SK-N-SH treated with all-trans-retinoic acid at 6 μM for 48 hours (cell line): Measurements from ENCODE around the gene CYP19A1.

Experiments
- ATAC-seq: fragments of 200-7000 bp; cut with Tn5 transposase; 3 replicates; pipeline ENCODE4 v1.9.1; 2020; ENCODE audit warnings: mild to moderate bottlenecking, moderate library complexity
- ARNTL ChIP-seq: fragments of 450-650 bp; formaldehyde crosslinking; IDR thresholded peaks from 2 replicates; pipeline ENCODE4 v1.5.0; 2020; ENCODE audit warnings: low read depth, mild to moderate bottlenecking, moderate library complexity, borderline replicate concordance
- BACH2 ChIP-seq: fragments of 250-450 bp; sonication (Bioruptor Pico); IDR thresholded peaks from 2 replicates; pipeline ENCODE4 v1.9.0; 2021; ENCODE audit warnings: mild to moderate bottlenecking, borderline replicate concordance
- CREB5 ChIP-seq: fragments of 250-450 bp; sonication (Bioruptor Pico); IDR thresholded peaks from 2 replicates; pipeline ENCODE4 v1.5.1; 2020; ENCODE audit warnings: low read depth, mild to moderate bottlenecking, moderate library complexity
- CSDC2 ChIP-seq: fragments of 250-450 bp; sonication (Bioruptor Pico); IDR thresholded peaks from 2 replicates; pipeline ENCODE4 v1.5.0; 2020; ENCODE audit warnings: mild to moderate bottlenecking, moderate library complexity
- CSRNP3 ChIP-seq: fragments of 250-450 bp; sonication (Bioruptor Pico); IDR thresholded peaks from 2 replicates; pipeline ENCODE4 v1.5.1; 2021; ENCODE audit warnings: mild to moderate bottlenecking, moderate library complexity
- ESRRG ChIP-seq: fragments of 250-450 bp; sonication (Bioruptor Pico); IDR thresholded peaks from 2 replicates; pipeline ENCODE4 v1.6.1; 2021; ENCODE audit warnings: mild to moderate bottlenecking
- GLIS3 ChIP-seq: fragments of 250-450 bp; sonication (Bioruptor Pico); IDR thresholded peaks from 2 replicates; pipeline ENCODE4 v1.5.0; 2020; ENCODE audit warnings: mild to moderate bottlenecking, moderate library complexity
- ISL1 ChIP-seq: fragments of 250-450 bp; sonication (Bioruptor Pico); IDR thresholded peaks from 2 replicates; pipeline ENCODE4 v2.1.2; 2022; ENCODE audit warnings: mild to moderate bottlenecking, moderate library complexity
- OSR1 ChIP-seq: fragments of 250-450 bp; sonication (Bioruptor Pico); IDR thresholded peaks from 2 replicates; pipeline ENCODE4 v1.8.0; 2022; ENCODE audit warnings: moderate library complexity, mild to moderate bottlenecking, inconsistent platforms
- POU6F1 ChIP-seq: fragments of 250-450 bp; sonication (Bioruptor Pico); IDR thresholded peaks from 2 replicates; pipeline ENCODE4 v1.8.0; 2021; ENCODE audit warnings: low read depth, mild to moderate bottlenecking, moderate library complexity, borderline replicate concordance
- PPARA ChIP-seq: fragments of 250-450 bp; sonication (Bioruptor Pico); IDR thresholded peaks from 2 replicates; pipeline ENCODE4 v1.5.0; 2020; ENCODE audit warnings: mild to moderate bottlenecking, borderline replicate concordance
- RARB ChIP-seq: fragments of 250-450 bp; sonication (Bioruptor Pico); IDR thresholded peaks from 2 replicates; pipeline ENCODE4 v1.8.0; 2021; ENCODE audit warnings: mild to moderate bottlenecking, moderate library complexity
- TCF4 ChIP-seq: fragments of 250-450 bp; sonication (Bioruptor Pico); IDR thresholded peaks from 2 replicates; pipeline ENCODE4 v1.8.0; 2021; ENCODE audit warnings: mild to moderate bottlenecking, moderate library complexity, borderline replicate concordance
- TOX ChIP-seq: fragments of 250-450 bp; sonication (Bioruptor Pico); IDR thresholded peaks from 2 replicates; pipeline ENCODE4 v1.8.0; 2021; ENCODE audit warnings: mild to moderate bottlenecking, moderate library complexity, borderline replicate concordance
- TSHZ2 ChIP-seq: fragments of 250-450 bp; sonication (Bioruptor Pico); IDR thresholded peaks from 2 replicates; pipeline ENCODE4 v1.5.0; 2020; ENCODE audit warnings: mild to moderate bottlenecking, moderate library complexity
- ZC3H10 ChIP-seq: fragments of 250-450 bp; sonication (Bioruptor Pico); IDR thresholded peaks from 2 replicates; pipeline ENCODE4 v1.5.1; 2021; ENCODE audit warnings: mild to moderate bottlenecking, moderate library complexity
- ZFP3 ChIP-seq: fragments of 250-450 bp; sonication (Bioruptor Pico); IDR thresholded peaks from 2 replicates; pipeline ENCODE4 v1.5.0; 2020; ENCODE audit warnings: mild to moderate bottlenecking, moderate library complexity
- ZFP30 ChIP-seq: fragments of 450-650 bp; formaldehyde crosslinking; IDR thresholded peaks from 2 replicates; pipeline ENCODE4 v1.5.0; 2022; ENCODE audit warnings: mild to moderate bottlenecking, moderate library complexity
- ZNF565 ChIP-seq: fragments of 450-650 bp; formaldehyde crosslinking; conservative IDR thresholded peaks from 2 replicates; pipeline ENCODE4 v1.5.0; 2020; ENCODE audit warnings: low read depth, mild to moderate bottlenecking, moderate library complexity
- ZNF70 ChIP-seq: fragments of 450-650 bp; formaldehyde crosslinking; IDR thresholded peaks from 2 replicates; pipeline ENCODE4 v1.5.0; 2020; ENCODE audit warnings: mild to moderate bottlenecking, moderate library complexity
- ZNF8 ChIP-seq: fragments of 450-650 bp; formaldehyde crosslinking; IDR thresholded peaks from 2 replicates; pipeline ENCODE4 v1.5.0; 2020; ENCODE audit warnings: mild to moderate bottlenecking, moderate library complexity

The CYP19A1 gene

DNA sequence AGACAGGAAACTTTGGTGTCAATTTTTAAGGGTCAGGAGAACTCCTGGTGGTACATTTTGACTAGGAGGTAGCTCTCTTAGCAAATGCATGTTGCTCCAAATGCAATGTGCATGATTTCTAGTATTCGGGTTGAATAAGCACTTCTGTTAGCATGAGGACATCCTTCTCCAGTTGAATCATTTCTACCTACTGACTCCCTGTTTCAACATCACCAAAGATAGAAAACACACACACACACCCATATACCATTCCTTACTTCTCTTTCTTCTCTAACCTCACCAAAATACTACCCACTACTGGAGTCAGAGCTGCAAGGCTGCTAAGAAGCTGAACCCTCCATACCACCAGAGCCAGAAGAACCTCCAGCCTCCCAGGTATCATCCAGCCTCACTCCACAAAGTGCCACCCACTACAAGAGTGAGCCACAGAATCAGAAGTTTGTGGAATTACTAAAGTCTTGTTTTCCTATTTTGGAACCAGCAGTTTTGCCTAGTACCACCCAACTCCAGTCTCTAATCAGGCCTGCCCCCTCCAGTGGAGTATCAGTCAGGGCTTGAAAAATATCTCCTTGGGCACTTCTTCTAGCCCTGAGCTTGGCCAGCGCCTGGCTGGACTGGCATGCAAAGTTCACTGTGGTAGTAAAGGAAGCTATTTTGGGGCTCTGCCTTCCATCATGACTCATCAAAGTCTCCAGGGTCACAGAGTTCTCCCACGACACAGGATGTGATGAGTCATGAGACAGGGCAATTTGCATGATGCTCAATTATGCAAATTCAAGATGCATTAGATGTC is 110.3 kb downstream of the CYP19A1 start:
- ATAC-seq, result peak; percentile 80
- TF ChIP-seq ZC3H10 (CRISPR knock-in tag) (no peak), PPARA (CRISPR knock-in tag) (no peak), ISL1 (CRISPR knock-in tag) (no peak), OSR1 (no peak), TSHZ2 (no peak), ZFP3 (CRISPR knock-in tag) (no peak), ZNF8 (CRISPR knock-in tag) (no peak), ESRRG (CRISPR knock-in tag) (no peak), ZNF70 (CRISPR knock-in tag) (no peak), POU6F1 (no peak), ARNTL (CRISPR knock-in tag) (no peak), ZFP30 (CRISPR knock-in tag) (no peak)

- TF ChIP-seq PPARA (CRISPR knock-in tag) (no peak), ARNTL (CRISPR knock-in tag) (no peak), TOX (CRISPR knock-in tag) (no peak), ZNF565 (CRISPR knock-in tag) (no peak), TSHZ2 (no peak), ZNF70 (CRISPR knock-in tag) (no peak), TCF4 (CRISPR knock-in tag) (no peak), OSR1 (no peak), POU6F1 (no peak), ESRRG (CRISPR knock-in tag) (no peak), ZC3H10 (CRISPR knock-in tag) (no peak), CSDC2 (CRISPR knock-in tag) (no peak), CREB5 (CRISPR knock-in tag) (no peak), RARB (no peak)
- no peak for ATAC-seq
These were observed 111.7 kb downstream of the CYP19A1 start for GRCh38 chr15:51226576-51227210.

GRCh38 chr15:51224428-51224827 is 114.0 kb downstream of the CYP19A1 start:
- no peak for ATAC-seq
- TF ChIP-seq BACH2 (CRISPR knock-in tag), result no peak
- TF ChIP-seq GLIS3 (CRISPR knock-in tag), result no peak
- no peak for TF ChIP-seq ZNF565 (CRISPR knock-in tag)
- TF ChIP-seq ZNF70 (CRISPR knock-in tag), result no peak
- no peak for TF ChIP-seq POU6F1
- TF ChIP-seq CSRNP3 (CRISPR knock-in tag), result no peak
